Activated CD4-positive, alpha-beta T cell treated with anti-CD3 and anti-CD28 coated beads, Interleukin-2, Interleukin-6, amounts not matched to agents 100 ng/mL and 50 ng/mL, durations not matched to agents 16 hours and 8 hours (primary cell): ENCODE measurements around the gene EGFL7.

ENCODE experiments used
- DNase-seq: peaks from one replicate; pipeline ENCODE4 v3.0.0-alpha.2; 2020

Gene EGFL7

GRCh38 chr9:136645352-136645902 is 17.3 kb upstream of the EGFL7 start:
- DNase-seq = no peak

GRCh38 chr9:136645903-136646754 is 16.6 kb upstream of the EGFL7 start:
- no peak for DNase-seq

GRCh38 chr9:136646827-136647711 is 15.6 kb upstream of the EGFL7 start:
- no peak for DNase-seq

GRCh38 chr9:136648751-136649150 is 14.0 kb upstream of the EGFL7 start:
- no peak for DNase-seq

- no peak for DNase-seq
These were observed 12.7 kb upstream of the EGFL7 start for GRCh38 chr9:136650021-136650420.

- DNase-seq = no peak
These were observed 12.1 kb upstream of the EGFL7 start for GRCh38 chr9:136650648-136651047.

- DNase-seq = no peak
These were observed 10.9 kb upstream of the EGFL7 start for GRCh38 chr9:136651860-136652259.

GRCh38 chr9:136653323-136654079 is 9.2 kb upstream of the EGFL7 start:
- no peak for DNase-seq

GRCh38 chr9:136654820-136655535 is 7.7 kb upstream of the EGFL7 start:
- DNase-seq = no peak

- no peak for DNase-seq
These were observed 7.1 kb upstream of the EGFL7 start for GRCh38 chr9:136655536-136656182.

- DNase-seq = no peak
These were observed 6.5 kb upstream of the EGFL7 start for GRCh38 chr9:136656183-136656738.

- no peak for DNase-seq
These were observed 5.7 kb upstream of the EGFL7 start for GRCh38 chr9:136656795-136657611.

- no peak for DNase-seq
These were observed 4.5 kb upstream of the EGFL7 start for GRCh38 chr9:136657974-136658848.

GRCh38 chr9:136658849-136659535 is 3.7 kb upstream of the EGFL7 start:
- no peak for DNase-seq

- DNase-seq = no peak
These were observed 2.6 kb upstream of the EGFL7 start for GRCh38 chr9:136659861-136660784.

GRCh38 chr9:136660971-136661550 is 1.7 kb upstream of the EGFL7 start:
- no peak for DNase-seq
